Esophagus muscularis mucosa (tissue), 4 donors: ENCODE results near the gene SKIC2.
"Not testable (repeated sequence)": the region's sequence is repeated elsewhere in the genome, so short reads cannot be mapped to it uniquely, and the experiment has no call there.

Experiments
- CTCF ChIP-seq, 3 experiments: fragments of 200-600 bp in 2 of 3; fragments of 450-650 bp in 1 of 3; sonication (generic) in 2 of 3; IDR thresholded peaks; one replicate each; pipeline ENCODE4 v1.5.1; 2017 to 2019; ENCODE audit warnings: antibody characterized with exemption in 3 of 3, mild to moderate bottlenecking in 2 of 3, moderate library complexity in 1 of 3
- EP300 ChIP-seq: sonication (generic); formaldehyde crosslinking; IDR thresholded peaks from one replicate; pipeline ENCODE4 v1.6.1; 2017; ENCODE audit warnings: antibody characterized with exemption
- POLR2A ChIP-seq: fragments of 450-650 bp; IDR thresholded peaks from one replicate; pipeline ENCODE4 v1.6.1; 2017; ENCODE audit warnings: antibody characterized with exemption, moderate library complexity, mild to moderate bottlenecking, low read depth
- POLR2AphosphoS5 ChIP-seq, 2 donors: sonication (generic); formaldehyde crosslinking; IDR thresholded peaks; one replicate each; pipeline ENCODE4 v1.6.1; 2017; ENCODE audit warnings: antibody characterized with exemption in 2 of 2

DNA sequence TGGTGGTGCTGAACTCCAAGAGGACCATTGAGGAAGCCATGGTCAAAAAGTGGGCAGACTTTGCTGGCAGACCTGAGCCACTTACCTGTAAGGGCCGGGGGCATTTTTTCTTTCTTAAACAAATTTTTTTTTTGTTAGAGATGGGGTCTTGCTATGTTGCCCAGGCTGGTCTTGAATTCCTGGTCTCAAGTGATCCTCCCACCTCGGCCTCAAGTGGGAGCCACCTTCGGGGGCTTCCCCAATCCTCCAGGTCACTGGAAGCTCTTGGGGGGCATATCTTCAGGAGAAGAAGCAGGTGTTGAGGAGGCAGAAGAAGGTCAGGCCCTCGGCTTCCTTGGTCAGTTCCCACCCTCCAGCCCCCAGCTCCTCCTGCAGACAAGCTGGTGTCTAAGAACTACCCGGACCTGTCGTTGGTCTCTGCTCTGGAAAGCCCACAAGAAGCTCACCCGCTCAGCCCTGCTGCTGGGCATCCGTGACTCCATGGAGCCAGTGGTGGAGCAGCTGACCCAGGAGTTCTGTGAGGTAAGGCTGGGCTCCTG lies 47.1 kb downstream of the SKIC2 start:
- TF ChIP-seq POLR2A; CTCF (IDR thresholded peaks at IDR 0.05); POLR2AphosphoS5 (IDR thresholded peaks at IDR 0.05); EP300: not testable (repeated sequence)
